Large intestine (tissue), 12 donors: ENCODE measurements around the gene BTD. TPM values are rescaled to one million over a fixed set of nuclear protein-coding genes. Genes with fewer than 3 reads are reported as not detected.

ENCODE experiments used
- DNase-seq, 2 donors: peaks; one replicate each; pipeline versions ENCODE4 v3.0.0 to v3.0.0-alpha.2; 2013
- H3K27ac ChIP-seq: one replicate; pipeline ENCODE4 v1.5.1; 2013; ENCODE audit warnings: low read length
- H3K27me3 ChIP-seq: 2 replicates; pipeline ENCODE4 v1.6.1; 2013; ENCODE audit warnings: low read length; ENCODE audit not compliant: control insufficient read depth, insufficient read depth
- H3K36me3 ChIP-seq: 2 replicates; pipeline ENCODE4 v1.6.1; 2013; ENCODE audit warnings: low read length; ENCODE audit not compliant: control insufficient read depth, insufficient read depth
- H3K4me1 ChIP-seq: one replicate; pipeline ENCODE4 v1.6.1; 2013; ENCODE audit warnings: low read length; ENCODE audit not compliant: control insufficient read depth, insufficient read depth
- H3K4me3 ChIP-seq: one replicate; pipeline ENCODE4 v1.5.1; 2013; ENCODE audit warnings: low read length
- H3K9me3 ChIP-seq: one replicate; pipeline ENCODE4 v1.6.1; 2013; ENCODE audit warnings: mild to moderate bottlenecking, low read depth, low read length, moderate library complexity; ENCODE audit not compliant: control insufficient read depth
- WGBS: methylation state at CpG from one replicate; pipeline ENCODE4 v1.1.5; 2013; ENCODE audit warnings: low lambda C conversion rate; ENCODE audit not compliant: insufficient coverage; 5-methylcytosine and 5-hydroxymethylcytosine counted together
- long read RNA-seq, 11 donors: transcript quantifications; one replicate each; lab custom pipeline, GENCODE V29; 2026
- polyA plus RNA-seq: library from polyadenylated mRNA; unstranded; fragments of 120-200 nt; gene quantifications from one replicate; pipeline ENCODE4 v1.2.1, GENCODE V29; 2013

The BTD gene
- 27.8 TPM for polyA plus RNA-seq
- long read RNA-seq, donor 1, full-length matches to known transcripts = 4 of 4 reads
- long read RNA-seq, donor 1, partial matches to known transcripts = 0 of 4 reads
- long read RNA-seq, donor 1, other reads (novel, unspliced or antisense) = 0 of 4 reads
- long read RNA-seq, donor 2, transcript BTD-203 (3 exons, 760 nt) = major isoform, 5 of 6 reads
- long read RNA-seq, donor 2, partial matches to known transcripts = 0 of 6 reads
- long read RNA-seq, donor 2, other reads (novel, unspliced or antisense) = 0 of 6 reads
- long read RNA-seq, donor 3 = 0 reads
- long read RNA-seq, donor 4, partial matches to known transcripts = 0 of 3 reads
- long read RNA-seq, donor 4, other reads (novel, unspliced or antisense) = 0 of 3 reads
- long read RNA-seq, donor 5, full-length matches to known transcripts = 8 of 8 reads
- long read RNA-seq, donor 5, partial matches to known transcripts = 0 of 8 reads
- long read RNA-seq, donor 5, other reads (novel, unspliced or antisense) = 0 of 8 reads
- long read RNA-seq, donor 6, full-length matches to known transcripts = 12 of 12 reads
- long read RNA-seq, donor 6, partial matches to known transcripts = 0 of 12 reads
- long read RNA-seq, donor 6, other reads (novel, unspliced or antisense) = 0 of 12 reads
- long read RNA-seq, donor 7, full-length matches to known transcripts = 5 of 5 reads
- long read RNA-seq, donor 7, partial matches to known transcripts = 0 of 5 reads
- long read RNA-seq, donor 7, other reads (novel, unspliced or antisense) = 0 of 5 reads
- long read RNA-seq, donor 8, full-length matches to known transcripts = 10 of 18 reads
- long read RNA-seq, donor 8, partial matches to known transcripts = 8 of 18 reads
- long read RNA-seq, donor 8, other reads (novel, unspliced or antisense) = 0 of 18 reads
- long read RNA-seq, donor 9, full-length matches to known transcripts = 13 of 35 reads
- long read RNA-seq, donor 9, partial matches to known transcripts = 15 of 35 reads
- long read RNA-seq, donor 9, other reads (novel, unspliced or antisense) = 7 of 35 reads
- long read RNA-seq, donor 10, full-length matches to known transcripts = 20 of 20 reads
- long read RNA-seq, donor 10, partial matches to known transcripts = 0 of 20 reads
- long read RNA-seq, donor 10, other reads (novel, unspliced or antisense) = 0 of 20 reads
- long read RNA-seq, donor 11, full-length matches to known transcripts = 11 of 17 reads
- long read RNA-seq, donor 11, partial matches to known transcripts = 6 of 17 reads
- long read RNA-seq, donor 11, other reads (novel, unspliced or antisense) = 0 of 17 reads

GRCh38 chr3:15601399-15602145, at the start of gene BTD, which contains the start of gene HACL1:
Gene BTD, plus strand, starts transcription at chr3:15601745. Its CDS starts 33,695 bp downstream, at chr3:15635440.
Gene HACL1, minus strand, starts transcription at chr3:15601569. Its CDS starts 106 bp downstream, at chr3:15601463.
- peaks cover 20% of the 10 kb centered on the region for H3K36me3 ChIP-seq
- H3K9me3 ChIP-seq = no peaks in the 10 kb centered on the region
- peak within 1 kb of the TSS; percentile 83 for H3K4me3 ChIP-seq
- WGBS = no CpG with 5 or more reads among the region's 61 CpGs
- H3K27me3 ChIP-seq = no peaks in the 10 kb centered on the region
- H3K4me1 ChIP-seq = peaks cover 28% of the 10 kb centered on the region
- H3K27ac ChIP-seq = peak within 1 kb of the TSS; percentile 97
- peak; percentile 99 to 100 for DNase-seq

GRCh38 chr3:15551902-15552301, 49.6 kb upstream of the BTD start:
- Histone ChIP-seq H3K27ac (no peak overlapping the region), H3K27me3 (no peaks in the 10 kb centered on the region), H3K4me3 (no peak overlapping the region), H3K9me3 (no peaks in the 10 kb centered on the region), H3K36me3 (peaks cover 4% of the 10 kb centered on the region), H3K4me1 (no peaks in the 10 kb centered on the region)
- no CpG with 5 or more reads among the region's 1 CpG for WGBS
- DNase-seq = no peak

- 20% methylated on average over 2 of the region's 3 CpGs for WGBS
Measured at GRCh38 chr3:15553749-15554148, 47.8 kb upstream of the BTD start.

GRCh38 chr3:15556512-15556911, 45.0 kb upstream of the BTD start:
- H3K4me1 ChIP-seq = peaks cover 5% of the 10 kb centered on the region
- no CpG with 5 or more reads among the region's 2 CpGs for WGBS
- H3K27me3 ChIP-seq = no peaks in the 10 kb centered on the region
- H3K9me3 ChIP-seq = no peaks in the 10 kb centered on the region
- no peak overlapping the region for H3K27ac ChIP-seq
- H3K4me3 ChIP-seq = no peak overlapping the region
- peaks cover 13% of the 10 kb centered on the region for H3K36me3 ChIP-seq
- DNase-seq = peak in 1 of 2 donors; percentile 11

More at GRCh38 chr3:15553749-15554148, 47.8 kb upstream of the BTD start:
- DNase-seq = no peak
- Histone ChIP-seq H3K27me3 (no peaks in the 10 kb centered on the region), H3K27ac (no peak overlapping the region), H3K4me3 (no peak overlapping the region), H3K9me3 (no peaks in the 10 kb centered on the region), H3K36me3 (peaks cover 4% of the 10 kb centered on the region), H3K4me1 (peaks cover 2% of the 10 kb centered on the region)

GRCh38 chr3:15557511-15557946, 44.0 kb upstream of the BTD start:
- Histone ChIP-seq H3K4me3 (no peak overlapping the region), H3K27me3 (no peaks in the 10 kb centered on the region), H3K9me3 (no peaks in the 10 kb centered on the region), H3K36me3 (peaks cover 12% of the 10 kb centered on the region), H3K4me1 (peaks cover 12% of the 10 kb centered on the region), H3K27ac (no peak overlapping the region)
- no CpG with 5 or more reads among the region's 3 CpGs for WGBS
- peak; percentile 58 to 74 for DNase-seq

GRCh38 chr3:15558581-15558980, 43.0 kb upstream of the BTD start:
- no peaks in the 10 kb centered on the region for H3K9me3 ChIP-seq
- no peaks in the 10 kb centered on the region for H3K27me3 ChIP-seq
- peaks cover 18% of the 10 kb centered on the region for H3K36me3 ChIP-seq
- no peak overlapping the region for H3K4me3 ChIP-seq
- H3K4me1 ChIP-seq = peaks cover 22% of the 10 kb centered on the region
- WGBS = no CpG with 5 or more reads among the region's 9 CpGs
- no peak overlapping the region for H3K27ac ChIP-seq
- DNase-seq = no peak

GRCh38 chr3:15562560-15562959, 39.0 kb upstream of the BTD start:
- WGBS = 11% methylated on average over 3 of the region's 5 CpGs
- H3K27ac ChIP-seq = peak overlapping the region; percentile 91
- H3K4me3 ChIP-seq = no peak overlapping the region
- peak; percentile 77 to 92 for DNase-seq
- H3K4me1 ChIP-seq = peaks cover 31% of the 10 kb centered on the region
- no peaks in the 10 kb centered on the region for H3K27me3 ChIP-seq
- H3K9me3 ChIP-seq = no peaks in the 10 kb centered on the region
- peaks cover 41% of the 10 kb centered on the region for H3K36me3 ChIP-seq

GRCh38 chr3:15563190-15563589, 38.4 kb upstream of the BTD start:
- no peak for DNase-seq
- H3K4me3 ChIP-seq = no peak overlapping the region
- H3K27me3 ChIP-seq = no peaks in the 10 kb centered on the region
- peaks cover 46% of the 10 kb centered on the region for H3K36me3 ChIP-seq
- peak overlapping the region; percentile 91 for H3K27ac ChIP-seq
- WGBS = 20% methylated on average over 1 of the region's 1 CpG
- no peaks in the 10 kb centered on the region for H3K9me3 ChIP-seq
- peaks cover 28% of the 10 kb centered on the region for H3K4me1 ChIP-seq

- peaks cover 37% of the 10 kb centered on the region for H3K36me3 ChIP-seq
- 67% methylated on average over 1 of the region's 4 CpGs for WGBS
- H3K27ac ChIP-seq = no peak overlapping the region
- no peaks in the 10 kb centered on the region for H3K27me3 ChIP-seq
- DNase-seq = no peak
- H3K4me3 ChIP-seq = no peak overlapping the region
- no peaks in the 10 kb centered on the region for H3K9me3 ChIP-seq
- H3K4me1 ChIP-seq = no peaks in the 10 kb centered on the region
Measured at GRCh38 chr3:15572138-15572537, 29.4 kb upstream of the BTD start.
